GM21360 (cell line): Measurements from ENCODE around the gene LENG8.

ENCODE experiments used
- ATAC-seq: cut with Tn5 transposase; IDR thresholded peaks from one replicate; pipeline ENCODE4 v1.9.1; 2021; ENCODE audit warnings: mild to moderate bottlenecking, moderate library complexity; ENCODE audit not compliant: unreplicated experiment

Gene LENG8

DNA sequence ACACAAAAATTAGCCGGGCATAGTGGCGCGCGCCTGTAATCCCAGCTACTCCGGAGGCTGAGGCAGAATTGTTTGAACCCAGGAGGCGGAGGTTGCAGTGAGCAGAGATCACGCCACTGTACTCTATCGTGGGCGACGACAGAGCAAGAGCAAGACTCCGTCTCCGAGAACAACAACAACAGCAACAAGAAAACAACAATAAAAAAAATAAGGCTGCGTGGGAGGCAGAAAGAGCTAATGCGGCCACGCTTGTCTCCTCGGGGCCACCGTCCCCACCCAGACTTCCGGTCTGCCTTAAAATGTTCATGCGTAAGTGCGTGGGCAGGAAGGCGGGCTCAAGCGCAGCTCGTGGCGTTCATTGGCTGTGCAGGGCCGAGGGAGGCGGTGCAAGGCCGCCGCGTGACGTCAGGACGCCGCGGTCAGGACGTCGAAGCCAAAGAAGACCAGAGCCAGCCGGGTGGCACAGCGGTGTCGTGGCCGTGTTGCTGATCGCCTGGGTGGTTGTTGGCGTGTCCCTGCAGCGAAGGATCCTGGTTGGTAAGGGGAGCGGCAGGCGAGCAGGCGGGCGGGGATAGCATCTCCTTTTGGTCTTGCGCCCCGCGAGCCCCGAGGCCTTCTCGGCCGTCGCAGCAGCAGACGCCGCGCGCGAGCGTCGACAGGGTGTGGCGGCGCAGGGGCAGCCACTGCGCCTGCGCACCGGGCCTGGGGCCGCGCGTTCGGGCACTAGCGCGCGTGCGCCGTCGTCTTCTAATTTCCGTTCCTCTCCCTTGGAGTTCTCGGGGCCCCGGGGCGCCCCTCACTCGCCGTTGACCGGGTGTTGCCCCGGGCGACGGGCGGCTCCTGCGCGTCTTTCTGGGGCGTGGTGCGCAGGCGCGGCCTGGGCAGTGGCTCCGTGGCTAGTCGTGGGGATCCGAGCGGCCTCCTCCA lies at the start of gene LENG8:
TSS of gene LENG8 (plus strand) at position 426 of the 927 bp plus-strand sequence. CDS start 2,146 bp downstream, outside the sequence.
- peak; percentile 82 for ATAC-seq

DNA sequence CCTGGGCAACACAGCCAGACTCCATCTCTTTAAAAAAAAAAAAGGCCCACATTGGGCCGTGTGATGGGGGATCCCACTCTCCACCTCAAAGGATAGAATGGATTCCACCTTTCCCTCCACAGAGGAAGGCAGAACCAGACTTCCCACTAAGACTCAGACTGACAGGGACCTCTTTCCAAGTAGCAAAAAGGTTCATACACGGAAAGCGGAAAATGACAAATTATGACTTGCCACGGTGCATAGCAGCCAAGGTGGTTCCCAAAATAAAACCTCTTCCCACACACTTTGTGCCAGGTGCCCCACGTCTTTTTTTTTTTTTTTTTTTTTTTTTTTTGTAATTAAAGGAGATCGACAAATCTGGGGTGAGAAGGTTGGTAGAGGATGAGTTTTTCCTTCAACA lies 48.1 kb upstream of the LENG8 start:
- ATAC-seq = no peak

DNA sequence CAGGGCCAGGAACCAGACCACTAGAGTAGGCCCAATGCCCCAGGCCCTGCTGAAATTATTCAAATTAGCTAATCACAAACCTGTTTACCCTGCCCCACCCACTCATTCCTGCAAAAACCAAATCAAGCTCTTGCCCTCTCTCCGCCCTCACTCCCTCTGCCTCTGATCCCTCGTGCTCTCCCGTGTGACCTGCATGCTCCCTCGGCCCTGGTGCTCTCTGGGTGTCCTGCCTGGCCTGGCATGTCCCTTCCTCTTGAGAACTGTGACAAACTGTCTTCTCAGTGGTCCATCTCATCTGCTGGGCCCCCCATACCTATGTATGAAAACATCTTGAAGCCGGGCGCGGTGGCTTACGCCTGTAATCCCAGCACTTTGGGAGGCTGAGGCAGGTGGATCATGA lies 45.9 kb upstream of the LENG8 start:
- ATAC-seq = no peak

DNA sequence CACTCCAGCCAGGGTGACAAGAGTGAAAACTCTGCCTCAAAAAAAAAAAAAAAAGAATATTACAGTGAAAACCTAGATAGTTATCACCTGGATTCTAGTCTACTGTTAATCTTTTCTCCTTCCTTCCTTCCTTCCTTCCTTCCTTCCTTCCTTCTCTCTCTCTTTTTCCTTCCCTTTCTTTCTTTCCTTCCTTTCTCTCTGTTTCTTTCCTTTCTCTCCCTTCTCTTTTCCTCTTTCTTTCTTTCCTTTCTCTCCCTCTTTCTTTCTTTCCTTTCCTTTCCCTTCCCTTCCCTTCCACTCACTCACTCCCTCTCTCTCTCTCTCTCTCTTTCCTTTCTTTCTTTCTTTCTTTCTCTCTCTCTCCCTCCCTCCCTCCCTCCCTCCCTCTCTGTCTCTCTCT lies 43.4 kb upstream of the LENG8 start:
- no peak for ATAC-seq

DNA sequence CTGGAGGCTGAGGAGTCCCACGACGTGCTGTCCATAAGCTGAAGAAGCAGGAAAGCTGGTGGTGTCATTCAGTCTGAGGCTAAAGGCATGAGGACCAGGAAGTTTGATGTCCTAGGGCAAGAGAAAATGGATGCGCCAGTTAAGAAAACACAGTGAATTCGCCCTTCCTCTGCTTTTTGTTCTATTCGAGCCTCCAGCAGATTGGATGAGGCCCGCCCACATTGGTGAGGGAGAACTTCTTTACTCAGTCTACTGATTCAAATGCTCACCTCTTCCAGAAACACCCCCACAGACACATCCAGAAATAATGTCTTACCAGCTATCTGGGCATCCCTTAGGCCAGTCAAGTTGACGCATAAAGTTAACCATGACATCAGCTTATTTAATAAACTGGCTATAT lies 41.2 kb upstream of the LENG8 start:
- ATAC-seq = no peak

DNA sequence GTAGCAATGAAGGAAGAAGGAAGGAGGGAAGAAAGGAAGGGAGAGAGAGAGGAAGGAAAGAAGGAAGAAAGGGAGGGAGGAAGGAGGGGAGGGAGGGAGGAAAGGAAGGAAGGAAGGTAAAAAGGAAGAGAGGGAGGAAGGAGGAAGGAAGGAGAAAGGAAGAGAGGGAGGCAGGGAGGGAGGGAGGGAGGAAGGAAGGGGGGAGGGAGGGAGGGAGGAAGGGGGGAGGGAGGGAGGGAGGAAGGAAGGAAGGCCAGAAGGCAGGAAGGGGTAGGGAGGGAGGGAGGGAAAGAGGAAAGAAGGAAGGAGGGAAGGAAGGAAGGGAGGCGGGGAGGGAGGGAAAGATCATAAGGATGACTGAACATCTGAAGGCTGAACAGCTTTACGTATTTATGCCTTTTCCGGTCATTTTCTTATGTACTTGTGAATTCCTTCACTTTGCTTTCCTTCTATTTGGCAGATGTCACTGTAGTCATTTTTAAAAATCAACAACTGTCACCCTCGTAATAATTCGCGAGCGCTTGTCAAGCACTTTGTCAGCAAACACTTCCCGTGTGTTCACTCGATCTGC lies 40.5 kb upstream of the LENG8 start:
- ATAC-seq = no peak

DNA sequence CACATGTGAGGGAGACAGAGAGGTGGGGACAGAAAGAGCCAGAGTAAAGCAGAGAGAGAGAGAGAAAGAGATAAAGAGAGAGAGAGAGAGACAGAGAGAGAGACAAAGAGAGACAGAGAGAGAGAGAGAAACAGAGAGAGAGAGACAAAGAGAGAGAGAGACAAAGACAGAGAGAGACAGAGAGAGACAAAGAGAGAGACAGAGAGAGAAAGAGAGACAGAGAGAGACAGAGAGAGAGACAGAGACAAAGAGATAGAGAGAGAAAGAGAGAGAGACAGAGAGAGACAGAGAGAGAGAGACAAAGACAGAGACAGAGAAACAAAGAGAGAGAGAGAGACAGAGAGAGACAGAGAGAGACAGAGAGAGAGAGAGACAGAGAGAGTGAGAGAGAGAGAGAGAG lies 38.0 kb upstream of the LENG8 start:
- no peak for ATAC-seq

DNA sequence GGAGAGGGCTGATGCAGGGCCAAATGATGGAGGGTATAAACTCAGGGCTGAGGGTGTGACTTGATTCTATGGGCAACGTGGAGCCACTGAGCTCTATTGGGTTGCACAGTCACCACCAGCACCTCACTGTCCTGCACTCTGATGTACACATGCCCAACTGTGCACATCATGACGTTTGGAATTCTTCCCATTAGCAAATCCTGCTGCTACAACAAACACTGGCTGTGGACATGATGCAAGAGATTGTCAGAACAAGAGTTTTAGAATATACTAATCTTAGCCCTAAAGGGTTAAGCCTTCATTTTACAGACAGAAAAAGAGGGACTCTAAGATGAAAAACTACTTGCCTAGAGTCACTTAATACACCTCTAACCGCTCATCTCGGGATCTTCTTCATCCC lies 36.1 kb upstream of the LENG8 start:
- ATAC-seq = no peak

DNA sequence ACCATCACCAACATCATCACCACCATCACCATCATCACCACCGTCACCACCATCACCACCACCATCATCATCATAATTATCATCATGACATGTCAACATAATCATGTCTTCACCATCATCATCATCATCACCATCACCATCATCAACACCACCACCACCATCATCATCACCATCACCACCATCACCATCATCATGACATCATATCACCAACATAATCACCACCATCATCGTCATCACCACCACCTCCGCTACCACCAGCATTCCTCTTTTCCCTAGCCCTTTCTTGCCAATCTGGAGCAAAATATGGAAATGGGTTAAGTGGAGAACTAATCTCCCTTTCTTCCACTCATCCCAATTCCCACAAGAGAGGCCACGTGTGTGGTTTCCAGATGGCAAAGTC lies 34.8 kb upstream of the LENG8 start:
- ATAC-seq = no peak

DNA sequence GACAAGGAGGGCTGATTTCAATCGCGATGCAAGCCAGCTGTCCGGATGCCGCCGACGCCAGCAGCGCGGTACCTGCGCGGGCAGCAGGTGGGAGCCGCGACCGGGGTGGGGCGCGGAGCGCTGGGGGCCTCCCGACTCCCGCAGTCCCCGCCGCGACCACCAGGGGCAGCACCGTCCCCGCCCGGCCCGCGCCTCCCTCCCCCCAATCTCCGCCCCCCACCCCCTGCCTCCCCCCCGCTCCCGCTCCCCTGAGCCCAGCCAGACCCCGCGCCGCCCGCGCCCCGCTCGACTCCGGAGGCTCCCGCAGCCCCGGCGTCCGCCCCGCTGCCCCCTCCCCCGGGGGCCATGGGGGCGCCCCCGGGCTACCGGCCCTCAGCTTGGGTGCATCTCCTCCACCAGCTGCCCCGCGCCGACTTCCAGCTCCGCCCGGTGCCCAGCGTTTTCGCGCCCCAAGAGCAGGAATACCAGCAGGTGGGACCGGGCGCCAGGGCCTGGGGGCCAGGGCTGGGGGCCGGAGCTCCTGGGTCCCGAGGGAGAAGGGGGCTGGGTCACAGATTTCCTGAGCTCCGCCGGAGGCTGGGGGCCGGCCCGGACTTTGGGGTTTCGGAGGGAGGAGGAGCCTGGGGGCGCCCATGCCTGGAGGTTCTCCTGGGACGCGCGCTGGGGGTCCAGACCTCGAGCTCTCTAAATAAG lies 33.6 kb upstream of the LENG8 start, which contains the start of gene TTYH1:
TSS of gene TTYH1 (plus strand) at position 257 of the 693 bp plus-strand sequence. CDS start at position 346, 89 bp downstream.
- no peak for ATAC-seq

DNA sequence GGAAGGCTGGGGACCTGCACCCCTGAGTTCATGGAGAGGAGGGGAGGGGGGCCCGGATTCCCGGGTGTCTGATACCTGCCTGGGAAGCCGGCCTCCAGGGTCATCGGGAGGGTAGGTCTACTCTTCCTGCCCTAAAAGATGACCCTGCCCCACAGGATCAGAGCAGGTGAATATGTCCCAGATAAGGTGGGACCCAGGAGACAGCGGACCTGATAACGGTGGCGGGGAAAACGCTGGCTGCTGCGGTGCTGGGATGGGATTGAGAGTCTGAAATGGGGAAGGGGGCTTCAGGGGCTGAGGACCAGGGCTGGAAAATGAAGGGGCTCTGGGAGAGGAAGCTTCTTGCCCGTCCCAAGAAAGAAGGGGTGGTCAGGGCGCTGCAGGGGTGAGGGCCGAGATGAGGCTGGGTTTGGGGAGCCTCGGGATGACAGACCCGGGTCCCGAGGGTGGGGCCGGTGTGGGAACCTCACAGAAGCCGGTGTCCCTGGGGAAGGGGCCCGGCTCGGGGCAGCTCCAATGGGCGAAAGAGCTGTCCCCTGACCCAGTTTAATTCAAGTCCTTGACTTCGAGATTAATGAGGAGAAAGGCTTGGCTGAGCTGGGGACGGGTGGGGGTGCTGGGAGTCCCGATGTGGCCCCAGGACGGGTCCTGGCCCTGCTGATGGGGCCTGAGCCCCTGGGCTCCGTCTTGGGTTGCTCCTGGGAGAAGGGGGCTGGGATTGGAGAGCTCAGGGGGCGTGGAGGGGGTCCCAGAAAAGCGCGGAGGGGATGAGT lies 32.9 kb upstream of the LENG8 start:
- no peak for ATAC-seq

DNA sequence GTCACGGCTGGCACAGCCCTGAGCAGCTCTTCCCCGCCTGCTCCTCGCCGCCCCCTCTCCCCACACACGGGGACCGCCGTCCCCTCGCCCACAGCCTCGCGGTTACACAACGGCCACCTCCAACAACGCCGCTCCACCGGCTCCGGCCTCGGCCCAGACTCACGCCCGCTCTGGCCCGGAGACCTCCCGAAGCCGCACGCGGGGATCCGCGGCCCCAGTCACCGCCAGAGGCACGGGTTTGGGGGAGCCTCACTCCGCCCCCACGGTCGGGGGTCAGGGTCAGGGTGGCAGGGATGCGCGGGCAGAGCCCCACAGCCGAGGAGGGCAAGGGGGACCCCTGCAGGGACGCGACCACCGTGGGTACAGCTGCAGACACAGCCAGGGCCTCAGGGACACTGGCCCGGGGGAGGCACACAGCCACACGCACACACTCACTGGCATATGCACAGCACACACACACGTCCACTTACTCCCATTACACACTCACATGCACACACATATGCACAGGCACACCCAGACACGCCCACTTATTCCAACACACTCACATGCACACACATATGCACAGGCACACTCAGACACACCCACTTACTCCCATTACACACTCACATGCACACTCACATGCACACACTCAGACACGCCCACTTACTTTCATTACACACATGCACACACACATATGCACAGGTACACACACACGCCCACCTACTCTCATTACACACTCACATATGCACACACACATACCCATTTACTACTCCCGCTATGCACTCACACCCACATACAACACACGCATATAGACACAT lies 32.1 kb upstream of the LENG8 start:
- no peak for ATAC-seq

DNA sequence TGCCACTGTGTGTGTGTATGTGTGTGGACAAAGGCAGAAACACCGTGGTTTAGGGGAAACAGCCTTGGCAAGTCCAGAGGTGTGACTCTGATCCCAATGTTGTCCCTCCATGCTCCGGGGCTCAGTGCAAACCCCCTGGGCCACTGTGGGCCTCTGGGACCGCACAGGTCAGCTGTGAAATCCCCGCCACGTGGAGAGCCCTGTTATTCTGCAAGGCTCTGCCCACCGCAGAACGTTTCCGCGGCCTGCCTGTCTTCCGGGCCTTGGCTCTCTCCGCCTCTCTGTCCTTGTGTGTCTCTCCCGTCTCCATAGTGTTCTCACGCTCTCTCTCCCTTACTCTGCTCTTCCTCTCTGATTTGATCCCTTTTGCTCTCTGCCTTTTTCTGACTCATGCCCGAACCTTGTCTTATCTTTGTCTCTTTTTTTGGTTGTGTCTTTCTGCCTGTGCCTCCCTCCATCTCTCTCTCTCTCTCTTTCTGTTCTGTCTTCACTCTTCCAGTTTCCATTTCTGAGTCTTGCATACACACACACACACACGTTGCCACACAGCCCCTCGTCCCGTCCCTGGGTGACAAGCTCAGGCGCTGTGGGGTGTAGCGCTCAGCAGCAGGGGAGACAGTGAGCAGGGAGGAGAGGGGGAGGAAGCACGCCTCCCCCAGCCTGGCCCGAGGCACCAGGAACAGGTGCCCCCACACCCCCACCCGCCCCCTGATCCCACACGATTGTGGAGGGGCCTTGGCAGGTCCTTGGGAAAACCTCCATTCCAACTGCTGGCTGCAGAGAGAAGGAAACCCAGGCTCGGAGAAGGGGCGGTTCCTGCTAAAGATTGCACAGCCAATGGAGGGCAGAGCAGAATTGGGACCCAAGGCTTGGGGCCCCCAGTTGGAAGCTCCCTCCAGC lies 30.7 kb upstream of the LENG8 start:
- ATAC-seq = no peak

DNA sequence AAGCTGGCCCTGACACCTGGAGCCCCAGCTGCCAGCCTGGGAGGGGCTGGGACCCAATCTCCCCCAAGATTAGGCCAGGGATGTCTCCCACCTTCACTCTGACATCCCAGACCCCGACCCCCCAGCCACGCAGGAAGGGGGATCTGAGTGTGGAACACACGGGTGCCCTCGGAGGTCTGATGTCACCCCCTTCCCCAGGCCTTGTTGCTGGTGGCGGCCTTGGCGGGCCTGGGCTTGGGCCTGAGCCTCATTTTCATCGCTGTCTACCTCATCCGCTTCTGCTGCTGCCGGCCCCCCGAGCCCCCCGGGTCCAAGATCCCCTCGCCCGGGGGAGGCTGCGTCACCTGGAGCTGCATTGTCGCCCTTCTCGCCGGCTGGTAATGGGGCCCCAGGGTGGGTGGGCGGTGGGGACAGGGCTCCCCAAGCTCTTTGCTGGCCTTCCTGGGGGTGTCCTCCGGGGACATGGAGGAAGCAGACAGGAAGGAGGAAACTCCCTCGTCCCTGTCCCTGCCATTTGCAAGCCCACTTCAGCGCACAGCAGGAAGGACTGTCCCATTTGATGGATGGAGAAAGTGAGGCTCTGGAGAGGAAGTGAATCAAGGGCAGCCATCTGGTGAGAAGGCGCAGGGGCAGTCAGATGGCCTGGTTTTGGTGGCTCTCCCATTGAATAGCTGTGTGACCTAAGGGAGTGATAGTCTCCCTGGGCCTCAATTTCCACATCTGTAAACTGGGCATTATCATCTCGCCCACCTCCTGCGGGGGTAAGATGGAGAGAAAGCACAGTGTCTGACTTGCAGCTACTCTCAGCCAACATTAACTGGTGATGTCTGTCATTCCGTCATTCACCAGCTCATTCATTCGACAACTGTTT lies 29.8 kb upstream of the LENG8 start:
- no peak for ATAC-seq

DNA sequence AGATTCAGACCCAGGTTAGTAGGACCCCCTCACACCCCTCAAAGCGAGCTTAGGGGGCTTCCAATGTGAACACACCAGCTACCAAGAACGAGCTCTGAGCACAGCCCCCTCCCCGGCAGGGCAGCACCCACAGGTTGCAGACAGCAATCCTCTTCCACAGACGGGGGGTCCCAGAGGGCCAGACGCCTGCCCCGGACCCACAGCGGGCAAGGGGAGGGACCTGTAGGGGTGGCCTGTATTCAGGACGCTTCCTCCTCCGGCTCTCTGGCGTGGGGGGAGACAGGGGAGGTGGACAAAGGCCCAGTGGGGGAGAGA lies 29.0 kb upstream of the LENG8 start:
- no peak for ATAC-seq

DNA sequence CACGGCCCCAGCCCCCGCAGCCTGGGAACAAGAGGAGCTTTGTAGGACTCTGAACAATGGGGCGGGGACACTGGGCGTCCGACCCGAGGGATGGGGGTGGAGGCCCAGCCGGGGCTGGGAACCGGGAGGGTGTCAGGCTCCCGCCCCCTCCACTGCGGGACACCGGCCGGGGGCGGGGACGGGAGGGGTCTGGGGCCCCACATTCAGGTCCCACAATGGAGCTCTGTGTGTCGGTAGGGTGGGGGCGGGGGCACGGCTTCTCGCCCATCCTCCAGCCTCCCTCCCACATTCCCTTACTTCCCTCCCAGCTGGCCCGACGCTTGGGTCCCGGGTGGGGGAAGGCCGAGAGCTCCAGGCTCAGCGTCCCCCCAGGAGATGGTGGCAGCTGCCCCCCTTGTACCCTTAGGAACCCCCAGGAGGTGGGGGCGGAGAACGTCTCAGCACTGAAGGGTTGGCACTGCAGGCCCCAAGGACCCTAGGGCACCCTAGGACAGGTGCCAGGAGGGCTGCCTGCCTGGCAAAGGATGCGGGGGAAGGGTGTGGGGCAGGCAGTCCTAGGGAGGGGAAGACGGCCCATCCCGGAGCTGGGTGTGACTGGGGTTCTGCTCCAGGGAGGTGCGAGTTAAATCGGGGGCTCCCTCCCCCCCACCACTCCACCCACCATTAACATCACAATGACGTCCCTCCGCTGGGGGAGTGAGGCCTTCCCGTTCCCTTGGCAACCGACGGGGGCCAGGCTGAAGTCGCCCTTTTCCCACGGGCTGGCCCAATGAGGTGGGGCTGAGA lies 28.4 kb upstream of the LENG8 start:
- ATAC-seq = no peak

DNA sequence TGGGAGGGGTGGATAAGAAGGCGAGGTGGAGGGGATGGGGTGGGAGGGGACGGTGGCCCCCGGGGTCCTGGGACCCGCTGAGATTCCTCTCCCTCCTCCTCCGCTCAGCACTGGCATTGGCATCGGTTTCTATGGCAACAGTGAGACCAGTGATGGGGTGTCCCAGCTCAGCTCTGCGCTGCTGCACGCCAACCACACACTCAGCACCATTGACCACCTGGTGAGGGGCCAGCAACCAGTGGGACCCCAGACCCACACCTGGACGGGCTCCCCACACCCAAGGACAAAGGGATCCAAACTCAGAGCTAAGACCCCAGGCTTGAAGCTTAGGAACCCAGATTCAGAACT lies 27.9 kb upstream of the LENG8 start:
- no peak for ATAC-seq

DNA sequence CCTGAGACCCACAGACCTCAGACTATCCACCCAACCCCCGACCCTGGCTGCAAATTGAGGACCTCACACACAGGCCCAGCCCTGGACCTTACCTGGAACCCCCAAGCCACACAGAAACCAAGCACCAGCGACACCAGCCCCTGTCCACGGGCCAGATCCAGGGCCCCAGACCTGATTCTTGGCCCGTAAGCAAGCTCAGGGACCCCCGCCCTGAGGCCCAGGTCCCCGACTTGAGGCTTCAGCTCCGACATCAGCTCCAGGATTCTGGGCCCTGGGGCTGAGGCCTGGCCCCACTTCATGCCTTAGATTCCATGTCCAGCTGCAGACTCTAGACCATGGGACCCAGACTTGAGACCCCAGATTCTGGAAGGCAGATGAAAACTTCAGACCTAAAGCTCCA lies 27.5 kb upstream of the LENG8 start:
- ATAC-seq = no peak
